Pancreas (tissue), 10 donors: ENCODE results near the gene CLEC6A. TPM values are rescaled to one million over a fixed set of nuclear protein-coding genes. Genes with fewer than 3 reads are reported as not detected.
A peak's percentile ranks its signal among the peaks of the same experiment; 100 is the strongest.

Experiments used
- ATAC-seq, 4 donors: fragments of 200-7000 bp; cut with Tn5 transposase; one replicate each; pipeline versions ENCODE4 v1.8.0 to v1.9.1; 2020; ENCODE audit warnings: mild to moderate bottlenecking in 4 of 4, moderate library complexity in 4 of 4
- DNase-seq, 6 donors: peaks; one replicate each; pipeline ENCODE4 v3.0.0-alpha.2; 2020
- FAIRE-seq: peaks from 2 replicates; lab custom pipeline; 2012; peaks lifted over from hg19 to GRCh38; lab: Jason Lieb, UNC
- H3K27ac ChIP-seq, 4 donors: fragments of 200-600 bp; sonication (generic); 1 replicate in 3 of 4; 2 replicates in 1 of 4; pipeline versions ENCODE4 v1.5.0 to v1.8.0; 2020
- H3K27me3 ChIP-seq, 4 donors: fragments of 200-600 bp; one replicate each; pipeline ENCODE4 v1.8.0; 2021
- H3K36me3 ChIP-seq, 3 donors: fragments of 200-600 bp; sonication (generic) in 1 of 3; one replicate each; pipeline versions ENCODE4 v1.5.0 to v1.8.0; 2020 to 2021
- H3K4me1 ChIP-seq, 3 donors: fragments of 200-600 bp; one replicate each; pipeline ENCODE4 v1.8.0; 2021
- H3K4me3 ChIP-seq, 4 donors: fragments of 200-600 bp; sonication (generic) in 2 of 4; one replicate each; pipeline versions ENCODE4 v1.5.0 to v1.8.0; 2020 to 2021
- H3K9me3 ChIP-seq, 4 donors: fragments of 200-600 bp; one replicate each; pipeline ENCODE4 v1.8.0; 2021
- WGBS, 2 donors: extraction: QIAGEN DNeasy Blood & Tissue Kit; methylation state at CpG; one replicate each; pipeline ENCODE4 v1.1.7; 2013; 5-methylcytosine and 5-hydroxymethylcytosine counted together
- intact Hi-C, 3 donors: fragments of 100-400 bp; cut with DNase I; formaldehyde crosslinking; loops; one replicate each; pipeline versions ENCODE4 v1.11.1 to v1.14.2; 2022
- polyA plus RNA-seq, 2 donors: library from polyadenylated mRNA; stranded (reverse); fragments of 200-250 nt; gene quantifications; one replicate each; pipeline ENCODE4 v1.2.3, GENCODE V29; 2013
- total RNA-seq, 6 donors: library from RNA; stranded (reverse); fragmentation: NEBNext Ultra II Directional in 4 of 6; extraction: Animal tissue kit (Norgen Biotek cat#: 25700) in 4 of 6; gene quantifications; one replicate each; pipeline versions ENCODE4 v1.2.1 to v1.2.4, GENCODE V29; 2021 to 2023
- TF ChIP-seq, protein P1 (sequence below), 4 donors: fragments of 200-600 bp; sonication (generic) in 3 of 4; IDR thresholded peaks; one replicate each; pipeline versions ENCODE4 v1.5.0 to v1.8.0; 2021; ENCODE audit warnings: antibody characterized with exemption in 4 of 4
- donor health status: healthy with polysubstance abuse.
- donor health status: DM: no; HTN: no; CAD: no; lungs with moderate emphysema.
- donor health status: DM: no; HTN: no; CAD: no.
- donor health status: control.
- donor health status: control.
- donor health status: Bipolar disorder and iron deficiency.
- donor health status: DM: yes; HTN: yes; CAD: no.
- donor health status: DM: no; HTN: no; CAD: no.
- donor health status: DM: no; HTN: no; CAD: no.
- donor health status: DM: yes; HTN: yes; CAD: no.

Gene CLEC6A
- total and polyA plus RNA-seq, 8 donors, result not detected

- intact Hi-C loops, result no loop called here
- FAIRE-seq (no peak), ATAC-seq (no peak)
Measured at GRCh38 chr12:8517971-8518370, 62.2 kb downstream of the CLEC6A start.

DNA sequence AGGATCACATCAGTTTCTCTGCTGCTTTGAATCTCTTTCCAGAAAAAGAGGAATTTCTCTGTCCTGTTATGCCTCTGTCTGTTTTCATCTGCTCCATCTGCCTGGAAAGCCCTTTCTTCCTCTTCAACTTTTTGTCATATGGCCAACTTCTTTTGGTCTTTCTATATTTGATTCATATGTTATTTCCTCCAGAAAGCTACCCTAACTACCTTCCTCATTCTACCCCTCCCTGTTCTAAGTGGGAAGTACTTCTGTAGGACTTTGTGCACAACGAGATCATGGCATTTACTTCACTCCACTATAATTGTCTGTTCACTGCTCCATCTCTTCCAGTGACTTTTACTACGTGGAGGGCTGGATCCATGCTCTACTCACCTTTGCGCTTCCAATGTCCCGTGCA lies 63.4 kb downstream of the CLEC6A start:
- FAIRE-seq, result no peak
- H3K36me3 ChIP-seq, result no peaks in the 10 kb centered on the region
- TF ChIP-seq, protein P1, sequence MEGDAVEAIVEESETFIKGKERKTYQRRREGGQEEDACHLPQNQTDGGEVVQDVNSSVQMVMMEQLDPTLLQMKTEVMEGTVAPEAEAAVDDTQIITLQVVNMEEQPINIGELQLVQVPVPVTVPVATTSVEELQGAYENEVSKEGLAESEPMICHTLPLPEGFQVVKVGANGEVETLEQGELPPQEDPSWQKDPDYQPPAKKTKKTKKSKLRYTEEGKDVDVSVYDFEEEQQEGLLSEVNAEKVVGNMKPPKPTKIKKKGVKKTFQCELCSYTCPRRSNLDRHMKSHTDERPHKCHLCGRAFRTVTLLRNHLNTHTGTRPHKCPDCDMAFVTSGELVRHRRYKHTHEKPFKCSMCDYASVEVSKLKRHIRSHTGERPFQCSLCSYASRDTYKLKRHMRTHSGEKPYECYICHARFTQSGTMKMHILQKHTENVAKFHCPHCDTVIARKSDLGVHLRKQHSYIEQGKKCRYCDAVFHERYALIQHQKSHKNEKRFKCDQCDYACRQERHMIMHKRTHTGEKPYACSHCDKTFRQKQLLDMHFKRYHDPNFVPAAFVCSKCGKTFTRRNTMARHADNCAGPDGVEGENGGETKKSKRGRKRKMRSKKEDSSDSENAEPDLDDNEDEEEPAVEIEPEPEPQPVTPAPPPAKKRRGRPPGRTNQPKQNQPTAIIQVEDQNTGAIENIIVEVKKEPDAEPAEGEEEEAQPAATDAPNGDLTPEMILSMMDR (IDR thresholded peaks at IDR 0.05), result no peak
- DNase-seq, result no peak
- 64 to 72% methylated on average over 4 of the region's 4 CpGs for WGBS, 2 donors
- H3K4me3 ChIP-seq, result no peak overlapping the region
- H3K4me1 ChIP-seq, result no peaks in the 10 kb centered on the region
- H3K9me3 ChIP-seq, result no peaks in the 10 kb centered on the region
- H3K27ac ChIP-seq, result no peak overlapping the region
- intact Hi-C loops, result no loop called here
- ATAC-seq, result peak in 2 of 4 donors; percentile 18 to 52
- H3K27me3 ChIP-seq, result no peaks in the 10 kb centered on the region

More at GRCh38 chr12:8517971-8518370, 62.2 kb downstream of the CLEC6A start:
- TF ChIP-seq, protein P1 (IDR thresholded peaks at IDR 0.05), result no peak
- H3K9me3 ChIP-seq, result no peaks in the 10 kb centered on the region
- H3K4me1 ChIP-seq, result no peaks in the 10 kb centered on the region
- no peak overlapping the region for H3K4me3 ChIP-seq
- no peak overlapping the region for H3K27ac ChIP-seq
- H3K36me3 ChIP-seq, result no peaks in the 10 kb centered on the region
- H3K27me3 ChIP-seq, result no peaks in the 10 kb centered on the region
- WGBS, 2 donors, result 57 to 62% methylated on average over 2 of the region's 2 CpGs
- no peak for DNase-seq

- H3K27ac ChIP-seq, result no peak overlapping the region
- no peaks in the 10 kb centered on the region for H3K27me3 ChIP-seq
- TF ChIP-seq, protein P1 (IDR thresholded peaks at IDR 0.05), result no peak
- 64 to 68% methylated on average over 30 of the region's 30 CpGs for WGBS, 2 donors
- ATAC-seq (no peak), FAIRE-seq (no peak), DNase-seq (peak in 1 of 6 donors; percentile 43)
- no peak overlapping the region for H3K4me3 ChIP-seq
- no peaks in the 10 kb centered on the region for H3K36me3 ChIP-seq
- no peaks in the 10 kb centered on the region for H3K4me1 ChIP-seq
- intact Hi-C loops, result no loop called here
- H3K9me3 ChIP-seq, result no peaks in the 10 kb centered on the region
Measured at GRCh38 chr12:8527250-8528130, 71.7 kb downstream of the CLEC6A start.

Other genes starting within 250 kb of the CLEC6A start
- gene FAM90A1, start 228.3 kb upstream of the CLEC6A start, total RNA-seq, result 1 to 10 TPM in 4 of 6 donors, under 1 TPM in 2; 0.44 to 1.6 (median 1.3) TPM
- under 1 TPM; 0.35 to 0.84 TPM for gene FAM90A1, start 228.3 kb upstream of the CLEC6A start, polyA plus RNA-seq
- under 1 TPM in 1 of 6 donors, not detected in 5; 0.32 TPM for gene CLEC4D, start 57.5 kb downstream of the CLEC6A start, total RNA-seq
- gene CLEC4D, start 57.5 kb downstream of the CLEC6A start, polyA plus RNA-seq, result not detected
- gene CLEC4E, start 84.9 kb downstream of the CLEC6A start, total RNA-seq, result 1 to 10 TPM in 2 of 6 donors, under 1 TPM in 2, not detected in 2; 0.35 to 1.7 (median 0.94) TPM
- under 1 TPM; 0.19 to 0.68 TPM for gene CLEC4E, start 84.9 kb downstream of the CLEC6A start, polyA plus RNA-seq
- gene AICDA, start 156.9 kb downstream of the CLEC6A start, total RNA-seq, result not detected
- gene AICDA, start 156.9 kb downstream of the CLEC6A start, polyA plus RNA-seq, result not detected
- 10 to 100 TPM in 3 of 6 donors, 1 to 10 TPM in 1, under 1 TPM in 2; 0.19 to 14.7 (median 6.4) TPM for gene MFAP5, start 206.9 kb downstream of the CLEC6A start, total RNA-seq
- gene MFAP5, start 206.9 kb downstream of the CLEC6A start, polyA plus RNA-seq, result 1 to 10 TPM; 3.5 to 5.7 TPM
- gene RIMKLB, start 242.0 kb downstream of the CLEC6A start, total RNA-seq, result 10 to 100 TPM in 1 of 6 donors, 1 to 10 TPM in 5; 5.1 to 12.4 (median 8.4) TPM
- 10 to 100 TPM; 32.9 to 46.2 TPM for gene RIMKLB, start 242.0 kb downstream of the CLEC6A start, polyA plus RNA-seq